IMR-90 (cell line): ENCODE results near the gene CD2AP. TPM values are rescaled to one million over a fixed set of nuclear protein-coding genes. Genes with fewer than 3 reads are reported as not detected.

ENCODE experiments used
- ATAC-seq: fragments of 200-7000 bp; cut with Tn5 transposase; 2 replicates; pipeline ENCODE4 v1.9.1; 2020; ENCODE audit warnings: low read depth, mild to moderate bottlenecking, moderate library complexity
- BruUV-seq: library from RNA; stranded (reverse); fragments of 400-500 nt; replicated peaks from 2 replicates; lab custom pipeline; 2021; lab: Mats Ljungman, UMichigan
- CTCF ChIA-PET: fragments of 300-600 bp; formaldehyde crosslinking; extraction: SDS; loops from one replicate; lab custom pipeline; 2021; ENCODE audit warnings: antibody characterized with exemption; lab: Yijun Ruan, JAX
- POLR2A ChIA-PET: fragments of 300-600 bp; sonication (Branson Sonifier 250); formaldehyde crosslinking; loops from one replicate; lab custom pipeline; 2022; ENCODE audit warnings: antibody characterized with exemption; ENCODE audit not compliant: unreplicated experiment; lab: Charles Lee
- DNase-seq: peaks from one replicate; pipeline ENCODE4 v3.0.0; 2013
- H2AFZ ChIP-seq: replicated peaks from 2 replicates; pipeline ENCODE3; 2013; ENCODE audit warnings: low read length, mild to moderate bottlenecking; ENCODE audit not compliant: poor library complexity
- H2AK5ac ChIP-seq: 2 replicates; pipeline ENCODE4 v1.6.1; 2013; ENCODE audit warnings: low read depth, low read length, inconsistent platforms
- H2AK9ac ChIP-seq: replicated peaks from 2 replicates; pipeline ENCODE3; 2013; ENCODE audit warnings: mild to moderate bottlenecking, low read depth, low read length, moderate library complexity; ENCODE audit not compliant: poor library complexity
- H2BK120ac ChIP-seq: 2 replicates; pipeline ENCODE4 v1.6.1; 2013; ENCODE audit warnings: low read depth, low read length, inconsistent platforms
- H2BK15ac ChIP-seq: 3 replicates; pipeline ENCODE4 v1.6.1; 2013; ENCODE audit warnings: low read depth, low read length, inconsistent platforms
- H2BK20ac ChIP-seq: 2 replicates; pipeline ENCODE4 v1.6.1; 2013; ENCODE audit warnings: low read depth, mild to moderate bottlenecking, inconsistent platforms, low read length, moderate library complexity
- H2BK5ac ChIP-seq: 2 replicates; pipeline ENCODE4 v1.6.1; 2013; ENCODE audit warnings: mild to moderate bottlenecking, low read depth, low read length, inconsistent platforms; ENCODE audit not compliant: poor library complexity, severe bottlenecking
- H3K14ac ChIP-seq: replicated peaks from 2 replicates; pipeline ENCODE4 v1.6.1; 2013; ENCODE audit warnings: low read depth, low read length, inconsistent platforms
- H3K18ac ChIP-seq: 2 replicates; pipeline ENCODE4 v1.6.1; 2013; ENCODE audit warnings: low read depth, low read length, control low read depth
- H3K23ac ChIP-seq: 2 replicates; pipeline ENCODE4 v1.6.1; 2013; ENCODE audit warnings: low read depth, low read length, inconsistent platforms
- H3K27ac ChIP-seq: 2 replicates; pipeline ENCODE4 v1.5.1; 2013; ENCODE audit warnings: mild to moderate bottlenecking, control low read depth, low read length; ENCODE audit not compliant: insufficient read depth
- H3K27me3 ChIP-seq: 2 replicates; pipeline ENCODE4 v1.6.1; 2013; ENCODE audit warnings: low read length; ENCODE audit not compliant: control insufficient read depth, insufficient read depth
- H3K36me3 ChIP-seq: 2 replicates; pipeline ENCODE4 v1.6.1; 2013; ENCODE audit warnings: low read length, mixed read lengths; ENCODE audit not compliant: control insufficient read depth, insufficient read depth
- H3K4ac ChIP-seq: 2 replicates; pipeline ENCODE4 v1.6.1; 2013; ENCODE audit warnings: low read depth, low read length, inconsistent platforms
- H3K4me1 ChIP-seq: 2 replicates; pipeline ENCODE4 v1.6.1; 2013; ENCODE audit warnings: low read length, mixed read lengths; ENCODE audit not compliant: control insufficient read depth, insufficient read depth
- H3K4me2 ChIP-seq: 2 replicates; pipeline ENCODE4 v1.6.1; 2013; ENCODE audit warnings: low read depth, mild to moderate bottlenecking, control low read depth, low read length, moderate library complexity
- H3K4me3 ChIP-seq: 2 replicates; pipeline ENCODE4 v1.5.1; 2013; ENCODE audit warnings: low read depth, mild to moderate bottlenecking, control low read depth, low read length, moderate library complexity; ENCODE audit not compliant: insufficient read depth
- H3K56ac ChIP-seq: 2 replicates; pipeline ENCODE4 v1.6.1; 2013; ENCODE audit warnings: low read length, inconsistent platforms; ENCODE audit not compliant: insufficient read depth; ENCODE audit errors: extremely low read depth
- H3K79me1 ChIP-seq, 2 experiments: 2 replicates each; pipeline ENCODE4 v1.6.1; 2013; ENCODE audit warnings: low read length in 2 of 2, inconsistent platforms in 1 of 2, low read depth in 1 of 2
- H3K9ac ChIP-seq: 2 replicates; pipeline ENCODE4 v1.6.1; 2013; ENCODE audit warnings: low read depth, low read length, control low read depth
- H3K9me1 ChIP-seq: 2 replicates; pipeline ENCODE4 v1.6.1; 2013; ENCODE audit warnings: low read length, inconsistent platforms; ENCODE audit not compliant: insufficient read depth
- H3K9me3 ChIP-seq: 2 replicates; pipeline ENCODE4 v1.6.1; 2013; ENCODE audit warnings: low read length; ENCODE audit not compliant: control insufficient read depth, insufficient read depth
- H4K20me1 ChIP-seq: 2 replicates; pipeline ENCODE4 v1.6.1; 2013; ENCODE audit warnings: low read length, inconsistent platforms; ENCODE audit not compliant: insufficient read depth
- H4K5ac ChIP-seq: 2 replicates; pipeline ENCODE4 v1.6.1; 2013; ENCODE audit warnings: mild to moderate bottlenecking, low read depth, low read length, control low read depth
- H4K8ac ChIP-seq, 2 experiments: 2 replicates each; pipeline ENCODE4 v1.6.1; 2013; ENCODE audit warnings: low read depth in 2 of 2, low read length in 2 of 2, control low read depth in 1 of 2, inconsistent platforms in 1 of 2
- H4K91ac ChIP-seq: 2 replicates; pipeline ENCODE4 v1.6.1; 2013; ENCODE audit warnings: low read depth, low read length, inconsistent platforms; ENCODE audit not compliant: insufficient read depth
- ELK1 ChIP-seq: fragments of 150-350 bp; IDR thresholded peaks from 2 replicates; pipeline ENCODE4 v1.6.1; 2016; ENCODE audit warnings: low read depth, mild to moderate bottlenecking, low read length, moderate library complexity, borderline replicate concordance
- MXI1 ChIP-seq: IDR thresholded peaks from 2 replicates; pipeline ENCODE4 v1.6.1; 2012; ENCODE audit warnings: low read depth, mild to moderate bottlenecking, low read length, moderate library complexity, borderline replicate concordance
- RAD21 ChIP-seq: IDR thresholded peaks from 2 replicates; pipeline ENCODE4 v1.6.1; 2012; ENCODE audit warnings: low read length, improper control_type of control experiment
- RCOR1 ChIP-seq: IDR thresholded peaks from 2 replicates; pipeline ENCODE4 v1.6.1; 2012; ENCODE audit warnings: mild to moderate bottlenecking, low read length, improper control_type of control experiment; ENCODE audit not compliant: insufficient replicate concordance
- RFX5 ChIP-seq: IDR thresholded peaks from 2 replicates; pipeline ENCODE4 v1.8.0; 2012; ENCODE audit warnings: low read depth, mild to moderate bottlenecking, low read length, moderate library complexity
- WGBS, 2 experiments: methylation state at CpG; one replicate each; pipeline versions ENCODE4 v1.1.5 to v1.1.7; 2013; ENCODE audit warnings: missing lambda C conversion rate in 2 of 2; ENCODE audit not compliant: insufficient read length in 1 of 2; ENCODE audit errors: extremely low coverage in 2 of 2; 5-methylcytosine and 5-hydroxymethylcytosine counted together
- dilution Hi-C: fragments of 300-500 bp; cut with HindIII; formaldehyde crosslinking; loops from one replicate; pipeline ENCODE4 v1.14.3; 2018; ENCODE audit warnings: low sequenced_read_pairs; ENCODE audit not compliant: unreplicated experiment
- in situ Hi-C: fragments of 300-500 bp; cut with MboI; formaldehyde crosslinking; loops from 3 replicates; pipeline ENCODE4 v1.14.3; 2019; ENCODE audit warnings: low sequenced_read_pairs, inconsistent platforms, mixed read lengths
- intact Hi-C: fragments of 100-400 bp; cut with micrococcal nuclease; formaldehyde crosslinking; loops from 2 replicates; pipeline ENCODE4 v1.10.0; 2022
- polyA plus RNA-seq, 3 experiments: library from polyadenylated mRNA; depleted of rRNA; stranded (reverse); fragments of >200 nt; gene quantifications; 2 replicates each; pipeline ENCODE4 v1.2.3, GENCODE V29; 2012; ENCODE audit warnings: low replicate concordance in 1 of 3
- total RNA-seq: library from RNA; depleted of rRNA; stranded (reverse); fragments of >200 nt; gene quantifications from 2 replicates; pipeline ENCODE4 v1.2.3, GENCODE V29; 2012
- TF ChIP-seq, protein P1 (sequence below): conservative IDR thresholded peaks from 2 replicates; pipeline ENCODE4 v1.5.1; 2012; ENCODE audit warnings: mild to moderate bottlenecking, low read depth, low read length, improper control_type of control experiment

Gene CD2AP
- total and polyA plus RNA-seq, 2 of the 4 experiments (the other 2 are of a cell fraction) = 5.3 to 7.5 TPM

- H3K56ac ChIP-seq = no peak overlapping the region
- no peak overlapping the region for H2BK120ac ChIP-seq
- no peak overlapping the region for H3K18ac ChIP-seq
- no peak overlapping the region for H4K91ac ChIP-seq
- H2AK5ac ChIP-seq = no peak overlapping the region
- POLR2A ChIA-PET = no interaction called here
- no peak overlapping the region for H2AFZ ChIP-seq
- H3K36me3 ChIP-seq = no peaks in the 10 kb centered on the region
- peaks cover 27% of the 10 kb centered on the region for H4K20me1 ChIP-seq
- TF ChIP-seq RCOR1 (no peak), RAD21 (no peak), RFX5 (no peak), ELK1 (no peak), MXI1 (no peak)
- TF ChIP-seq, protein P1, sequence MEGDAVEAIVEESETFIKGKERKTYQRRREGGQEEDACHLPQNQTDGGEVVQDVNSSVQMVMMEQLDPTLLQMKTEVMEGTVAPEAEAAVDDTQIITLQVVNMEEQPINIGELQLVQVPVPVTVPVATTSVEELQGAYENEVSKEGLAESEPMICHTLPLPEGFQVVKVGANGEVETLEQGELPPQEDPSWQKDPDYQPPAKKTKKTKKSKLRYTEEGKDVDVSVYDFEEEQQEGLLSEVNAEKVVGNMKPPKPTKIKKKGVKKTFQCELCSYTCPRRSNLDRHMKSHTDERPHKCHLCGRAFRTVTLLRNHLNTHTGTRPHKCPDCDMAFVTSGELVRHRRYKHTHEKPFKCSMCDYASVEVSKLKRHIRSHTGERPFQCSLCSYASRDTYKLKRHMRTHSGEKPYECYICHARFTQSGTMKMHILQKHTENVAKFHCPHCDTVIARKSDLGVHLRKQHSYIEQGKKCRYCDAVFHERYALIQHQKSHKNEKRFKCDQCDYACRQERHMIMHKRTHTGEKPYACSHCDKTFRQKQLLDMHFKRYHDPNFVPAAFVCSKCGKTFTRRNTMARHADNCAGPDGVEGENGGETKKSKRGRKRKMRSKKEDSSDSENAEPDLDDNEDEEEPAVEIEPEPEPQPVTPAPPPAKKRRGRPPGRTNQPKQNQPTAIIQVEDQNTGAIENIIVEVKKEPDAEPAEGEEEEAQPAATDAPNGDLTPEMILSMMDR = no peak
- no peaks in the 10 kb centered on the region for H3K27me3 ChIP-seq
- DNase-seq (no peak), ATAC-seq (no peak)
- no peak overlapping the region for H3K23ac ChIP-seq
- H3K4me2 ChIP-seq = no peak overlapping the region
- intact Hi-C loops = no loop called here
- no peak overlapping the region for H3K14ac ChIP-seq
- H3K9ac ChIP-seq = no peak overlapping the region
- no peaks in the 10 kb centered on the region for H3K4me1 ChIP-seq
- H3K4ac ChIP-seq = no peak overlapping the region
- no peak overlapping the region for H2AK9ac ChIP-seq
- no peak overlapping the region for H2BK15ac ChIP-seq
- CTCF ChIA-PET = no interaction called here
- no CpG with 5 or more reads among the region's 2 CpGs for WGBS, 2 experiments
- H3K79me1 ChIP-seq = peaks cover 20 to 36% of the 10 kb centered on the region in 2 experiments
- H4K8ac ChIP-seq = no peak overlapping the region
- no TSS peak for BruUV-seq
- H2BK5ac ChIP-seq = no peak overlapping the region
- in situ Hi-C loops = no loop called here
- no peaks in the 10 kb centered on the region for H3K9me3 ChIP-seq
- no peak overlapping the region for H3K27ac ChIP-seq
- H4K5ac ChIP-seq = no peak overlapping the region
- H3K4me3 ChIP-seq = no peak overlapping the region
- dilution Hi-C loops = no loop called here
- H3K9me1 ChIP-seq = no peaks in the 10 kb centered on the region; the same call in 1 of the 2 replicates
- no peak overlapping the region for H2BK20ac ChIP-seq
Measured at GRCh38 chr6:47495954-47496545, 18.5 kb downstream of the CD2AP start.
